ENCODE results near the gene SNU13.
"Not testable (repeated sequence)": the region's sequence is repeated elsewhere in the genome, so short reads cannot be mapped to it uniquely, and the experiment has no call there.

The SNU13 gene

DNA sequence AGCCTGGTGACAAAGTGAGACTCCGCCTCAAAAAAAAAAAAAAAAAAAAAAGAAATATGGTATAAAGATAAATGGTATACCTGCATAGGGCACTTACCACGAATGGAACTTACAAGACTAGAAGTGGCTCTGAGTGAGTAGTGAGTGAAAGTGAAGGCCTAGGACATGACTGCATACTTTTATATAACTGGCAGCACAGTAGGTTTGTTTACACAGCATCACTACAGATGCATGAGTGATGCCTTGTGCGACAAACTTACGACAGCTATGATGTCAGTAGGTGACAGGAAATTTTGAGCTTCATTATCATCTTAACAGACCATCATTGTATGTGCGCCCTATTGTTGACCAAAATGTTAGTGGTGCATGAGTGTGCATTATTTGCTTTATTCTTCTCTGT, 49.9 kb downstream of the SNU13 start:
- ATAC-seq: no peak

DNA sequence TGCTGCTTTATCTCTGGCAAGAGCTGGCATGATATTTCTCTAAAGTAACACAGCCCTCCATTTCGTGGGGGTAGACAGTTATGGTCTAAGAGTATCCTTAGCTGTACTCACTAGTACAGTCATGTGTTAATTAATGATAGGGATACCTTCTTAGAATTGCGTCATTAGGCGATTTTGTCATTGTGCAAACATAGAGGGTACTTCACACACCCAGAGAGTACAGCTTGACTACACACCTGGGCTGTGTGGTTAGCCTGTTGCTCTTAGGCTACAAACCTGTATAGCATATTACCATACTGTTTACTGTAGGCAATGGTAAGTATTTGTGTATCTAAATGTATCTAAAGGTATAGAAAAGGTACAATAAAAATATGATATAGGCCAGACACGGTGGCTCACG, 50.5 kb downstream of the SNU13 start:
- ATAC-seq: no peak

DNA sequence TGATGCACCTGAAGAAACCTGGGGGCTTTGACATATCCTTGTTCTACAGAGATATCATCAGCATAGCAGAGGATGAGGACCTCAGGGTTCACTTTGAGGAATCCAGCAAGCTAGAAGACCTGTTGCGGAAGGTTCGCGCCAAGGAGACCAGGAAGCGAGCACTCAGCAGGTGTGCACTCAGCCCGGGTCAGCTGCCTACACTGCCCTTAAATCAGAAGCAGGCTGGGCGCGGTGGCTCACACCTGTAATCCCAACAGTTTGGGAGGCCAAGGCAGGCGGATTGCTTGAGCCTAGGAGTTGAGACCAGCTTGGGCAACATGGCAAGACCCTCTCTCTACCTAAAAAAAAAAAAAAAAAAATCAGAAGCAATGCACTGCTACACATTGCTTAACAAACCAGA, 51.0 kb downstream of the SNU13 start:
- not testable (repeated sequence) for ATAC-seq

DNA sequence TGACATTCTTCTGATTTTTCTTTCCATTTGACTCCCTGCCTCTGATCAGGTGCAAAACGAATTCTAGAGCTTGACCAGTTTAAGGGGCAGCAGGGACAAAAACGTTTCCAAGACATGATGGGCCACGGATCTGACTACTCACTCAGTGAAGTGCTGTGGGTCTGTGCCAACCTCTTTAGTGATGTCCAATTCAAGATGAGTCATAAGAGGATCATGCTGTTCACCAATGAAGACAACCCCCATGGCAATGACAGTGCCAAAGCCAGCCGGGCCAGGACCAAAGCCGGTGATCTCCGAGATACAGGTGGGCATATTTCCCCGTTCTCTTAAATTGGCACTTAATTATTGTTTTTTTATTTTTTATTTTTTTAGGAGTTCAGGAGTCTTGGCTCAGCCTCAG, 52.2 kb downstream of the SNU13 start:
- ATAC-seq: no peak

GRCh38 chr22:41634610-41635009, 54.1 kb downstream of the SNU13 start:
- not testable (repeated sequence) for ATAC-seq

GRCh38 chr22:41631615-41632014, 57.1 kb downstream of the SNU13 start:
- not testable (repeated sequence) for ATAC-seq

- ATAC-seq: not testable (repeated sequence)
Measured at GRCh38 chr22:41631115-41631514, 57.6 kb downstream of the SNU13 start.

DNA sequence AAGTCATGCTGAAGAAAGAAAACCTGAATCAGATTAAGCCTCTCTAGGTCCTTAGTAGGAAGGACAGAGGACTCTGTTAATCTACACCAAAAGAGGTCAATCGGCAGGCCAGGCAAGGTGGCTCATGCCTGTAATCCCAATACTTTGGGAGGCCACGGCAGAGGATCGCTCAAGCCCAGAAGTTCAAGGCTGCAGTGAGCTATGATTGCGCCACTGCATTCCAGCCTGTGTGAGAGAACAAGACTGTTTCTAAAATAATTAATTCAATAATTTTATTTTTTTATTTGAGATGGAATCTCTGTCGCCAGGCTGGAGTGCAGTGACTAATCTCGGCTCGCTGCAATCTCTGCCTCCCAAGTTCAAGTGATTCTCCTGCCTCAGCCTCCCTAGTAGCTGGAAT, 63.1 kb downstream of the SNU13 start:
- ATAC-seq: no peak
